ENCODE measurements around the gene COL4A2.

- TF ChIP-seq, protein P1, sequence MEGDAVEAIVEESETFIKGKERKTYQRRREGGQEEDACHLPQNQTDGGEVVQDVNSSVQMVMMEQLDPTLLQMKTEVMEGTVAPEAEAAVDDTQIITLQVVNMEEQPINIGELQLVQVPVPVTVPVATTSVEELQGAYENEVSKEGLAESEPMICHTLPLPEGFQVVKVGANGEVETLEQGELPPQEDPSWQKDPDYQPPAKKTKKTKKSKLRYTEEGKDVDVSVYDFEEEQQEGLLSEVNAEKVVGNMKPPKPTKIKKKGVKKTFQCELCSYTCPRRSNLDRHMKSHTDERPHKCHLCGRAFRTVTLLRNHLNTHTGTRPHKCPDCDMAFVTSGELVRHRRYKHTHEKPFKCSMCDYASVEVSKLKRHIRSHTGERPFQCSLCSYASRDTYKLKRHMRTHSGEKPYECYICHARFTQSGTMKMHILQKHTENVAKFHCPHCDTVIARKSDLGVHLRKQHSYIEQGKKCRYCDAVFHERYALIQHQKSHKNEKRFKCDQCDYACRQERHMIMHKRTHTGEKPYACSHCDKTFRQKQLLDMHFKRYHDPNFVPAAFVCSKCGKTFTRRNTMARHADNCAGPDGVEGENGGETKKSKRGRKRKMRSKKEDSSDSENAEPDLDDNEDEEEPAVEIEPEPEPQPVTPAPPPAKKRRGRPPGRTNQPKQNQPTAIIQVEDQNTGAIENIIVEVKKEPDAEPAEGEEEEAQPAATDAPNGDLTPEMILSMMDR (optimal IDR thresholded peaks at IDR 0.05 in 1 of 3, IDR thresholded peaks at IDR 0.05 in 1 of 3, conservative IDR thresholded peaks at IDR 0.05 in 1 of 3; ENCODE audit: extremely low read depth in 1 of 3, insufficient read depth in 2 of 3, low read length in 3 of 3), result no peak
- no peak for TF ChIP-seq EZH2 (IDR thresholded peaks at IDR 0.05; ENCODE audit: low read length)
Measured at GRCh38 chr13:110367620-110368019, 60.5 kb downstream of the COL4A2 start.

Measured in keratinocyte (primary cell).